ENCODE data around the gene SNED1.

Gene SNED1

GRCh38 chr2:241003047-241003360 lies 4.6 kb downstream of the SNED1 start:
- Histone ChIP-seq H3K9me3 (ENCODE audit: control insufficient read depth, low read length) (peaks cover 10% of the 10 kb centered on the region), H3K4me1 (ENCODE audit: control insufficient read depth, insufficient read depth, low read length, poor library complexity, severe bottlenecking) (no peaks in the 10 kb centered on the region), H3K27ac (ENCODE audit: low read depth, low read length, severe bottlenecking) (no peak overlapping the region), H3K36me3 (ENCODE audit: control insufficient read depth, insufficient read depth, low read length) (no peaks in the 10 kb centered on the region), H3K4me3 (ENCODE audit: extremely low read depth, insufficient read depth, low read length, poor library complexity, severe bottlenecking) (no peak overlapping the region)
- WGBS, 2 experiments (ENCODE audit: insufficient coverage in 2 of 2) = 92% methylated on average over 1 of the region's 7 CpGs; no CpG with 5 or more reads in 1 of the 2 experiments

- peaks cover 10% of the 10 kb centered on the region for H3K9me3 ChIP-seq (ENCODE audit: control insufficient read depth, low read length)
- H3K27ac ChIP-seq (ENCODE audit: low read depth, low read length, severe bottlenecking) = no peak overlapping the region
- no peaks in the 10 kb centered on the region for H3K36me3 ChIP-seq (ENCODE audit: control insufficient read depth, insufficient read depth, low read length)
- H3K4me3 ChIP-seq (ENCODE audit: extremely low read depth, insufficient read depth, low read length, poor library complexity, severe bottlenecking) = no peak overlapping the region
- H3K4me1 ChIP-seq (ENCODE audit: control insufficient read depth, insufficient read depth, low read length, poor library complexity, severe bottlenecking) = no peaks in the 10 kb centered on the region
- WGBS, 2 experiments (ENCODE audit: insufficient coverage in 2 of 2) = 73% methylated on average over 2 of the region's 2 CpGs; no CpG with 5 or more reads in 1 of the 2 experiments
These were observed 5.0 kb downstream of the SNED1 start for GRCh38 chr2:241003369-241003768.

GRCh38 chr2:241003830-241004564 lies 5.6 kb downstream of the SNED1 start:
- Histone ChIP-seq H3K4me3 (ENCODE audit: extremely low read depth, insufficient read depth, low read length, poor library complexity, severe bottlenecking) (no peak overlapping the region), H3K36me3 (ENCODE audit: control insufficient read depth, insufficient read depth, low read length) (no peaks in the 10 kb centered on the region), H3K4me1 (ENCODE audit: control insufficient read depth, insufficient read depth, low read length, poor library complexity, severe bottlenecking) (peaks cover 4% of the 10 kb centered on the region), H3K9me3 (ENCODE audit: control insufficient read depth, low read length) (peaks cover 10% of the 10 kb centered on the region), H3K27ac (ENCODE audit: low read depth, low read length, severe bottlenecking) (no peak overlapping the region)
- no CpG with 5 or more reads among the region's 1 CpG for WGBS, 2 experiments (ENCODE audit: insufficient coverage in 2 of 2)

- peaks cover 10% of the 10 kb centered on the region for H3K9me3 ChIP-seq (ENCODE audit: control insufficient read depth, low read length)
- peaks cover 16% of the 10 kb centered on the region for H3K4me1 ChIP-seq (ENCODE audit: control insufficient read depth, insufficient read depth, low read length, poor library complexity, severe bottlenecking)
- H3K4me3 ChIP-seq (ENCODE audit: extremely low read depth, insufficient read depth, low read length, poor library complexity, severe bottlenecking) = no peak overlapping the region
- no peaks in the 10 kb centered on the region for H3K36me3 ChIP-seq (ENCODE audit: control insufficient read depth, insufficient read depth, low read length)
- no peak overlapping the region for H3K27ac ChIP-seq (ENCODE audit: low read depth, low read length, severe bottlenecking)
- WGBS, 2 experiments (ENCODE audit: insufficient coverage in 2 of 2) = no CpG with 5 or more reads among the region's 2 CpGs
These were observed 7.2 kb downstream of the SNED1 start for GRCh38 chr2:241005569-241005968.

GRCh38 chr2:241006412-241006811 lies 8.0 kb downstream of the SNED1 start:
- H3K4me3 ChIP-seq (ENCODE audit: extremely low read depth, insufficient read depth, low read length, poor library complexity, severe bottlenecking) = no peak overlapping the region
- no peaks in the 10 kb centered on the region for H3K36me3 ChIP-seq (ENCODE audit: control insufficient read depth, insufficient read depth, low read length)
- H3K9me3 ChIP-seq (ENCODE audit: control insufficient read depth, low read length) = peaks cover 10% of the 10 kb centered on the region
- no peak overlapping the region for H3K27ac ChIP-seq (ENCODE audit: low read depth, low read length, severe bottlenecking)
- WGBS, 2 experiments (ENCODE audit: insufficient coverage in 2 of 2) = 100% methylated on average over 1 of the region's 3 CpGs; no CpG with 5 or more reads in 1 of the 2 experiments
- H3K4me1 ChIP-seq (ENCODE audit: control insufficient read depth, insufficient read depth, low read length, poor library complexity, severe bottlenecking) = peaks cover 19% of the 10 kb centered on the region

GRCh38 chr2:241007111-241007510 lies 8.7 kb downstream of the SNED1 start:
- Histone ChIP-seq H3K27ac (ENCODE audit: low read depth, low read length, severe bottlenecking) (no peak overlapping the region), H3K9me3 (ENCODE audit: control insufficient read depth, low read length) (peaks cover 10% of the 10 kb centered on the region), H3K4me3 (ENCODE audit: extremely low read depth, insufficient read depth, low read length, poor library complexity, severe bottlenecking) (no peak overlapping the region), H3K36me3 (ENCODE audit: control insufficient read depth, insufficient read depth, low read length) (no peaks in the 10 kb centered on the region), H3K4me1 (ENCODE audit: control insufficient read depth, insufficient read depth, low read length, poor library complexity, severe bottlenecking) (peaks cover 19% of the 10 kb centered on the region)
- WGBS, 2 experiments (ENCODE audit: insufficient coverage in 2 of 2) = 88 to 100% methylated on average over 5 to 6 of the region's 7 CpGs

GRCh38 chr2:241007880-241008710 lies 9.7 kb downstream of the SNED1 start:
- Histone ChIP-seq H3K9me3 (ENCODE audit: control insufficient read depth, low read length) (peaks cover 10% of the 10 kb centered on the region), H3K36me3 (ENCODE audit: control insufficient read depth, insufficient read depth, low read length) (no peaks in the 10 kb centered on the region), H3K4me1 (ENCODE audit: control insufficient read depth, insufficient read depth, low read length, poor library complexity, severe bottlenecking) (peaks cover 19% of the 10 kb centered on the region), H3K4me3 (ENCODE audit: extremely low read depth, insufficient read depth, low read length, poor library complexity, severe bottlenecking) (no peak overlapping the region), H3K27ac (ENCODE audit: low read depth, low read length, severe bottlenecking) (no peak overlapping the region)
- WGBS, 2 experiments (ENCODE audit: insufficient coverage in 2 of 2) = 84 to 86% methylated on average over 15 to 19 of the region's 20 CpGs

GRCh38 chr2:241008711-241009121 lies 10.3 kb downstream of the SNED1 start:
- WGBS, 2 experiments (ENCODE audit: insufficient coverage in 2 of 2) = 86 to 93% methylated on average over 5 to 7 of the region's 7 CpGs
- Histone ChIP-seq H3K9me3 (ENCODE audit: control insufficient read depth, low read length) (peaks cover 4% of the 10 kb centered on the region), H3K4me3 (ENCODE audit: extremely low read depth, insufficient read depth, low read length, poor library complexity, severe bottlenecking) (no peak overlapping the region), H3K36me3 (ENCODE audit: control insufficient read depth, insufficient read depth, low read length) (no peaks in the 10 kb centered on the region), H3K4me1 (ENCODE audit: control insufficient read depth, insufficient read depth, low read length, poor library complexity, severe bottlenecking) (peaks cover 19% of the 10 kb centered on the region), H3K27ac (ENCODE audit: low read depth, low read length, severe bottlenecking) (no peak overlapping the region)

- Histone ChIP-seq H3K27ac (ENCODE audit: low read depth, low read length, severe bottlenecking) (peak overlapping the region; percentile 87), H3K4me3 (ENCODE audit: extremely low read depth, insufficient read depth, low read length, poor library complexity, severe bottlenecking) (peak overlapping the region; percentile 18), H3K9me3 (ENCODE audit: control insufficient read depth, low read length) (no peaks in the 10 kb centered on the region), H3K4me1 (ENCODE audit: control insufficient read depth, insufficient read depth, low read length, poor library complexity, severe bottlenecking) (peaks cover 19% of the 10 kb centered on the region), H3K36me3 (ENCODE audit: control insufficient read depth, insufficient read depth, low read length) (no peaks in the 10 kb centered on the region)
- WGBS, 2 experiments (ENCODE audit: insufficient coverage in 2 of 2) = 73 to 90% methylated on average over 2 of the region's 2 CpGs
These were observed 10.8 kb downstream of the SNED1 start for GRCh38 chr2:241009191-241009590.

- Histone ChIP-seq H3K4me3 (ENCODE audit: extremely low read depth, insufficient read depth, low read length, poor library complexity, severe bottlenecking) (peak overlapping the region; percentile 18), H3K36me3 (ENCODE audit: control insufficient read depth, insufficient read depth, low read length) (no peaks in the 10 kb centered on the region), H3K27ac (ENCODE audit: low read depth, low read length, severe bottlenecking) (peak overlapping the region; percentile 87), H3K4me1 (ENCODE audit: control insufficient read depth, insufficient read depth, low read length, poor library complexity, severe bottlenecking) (peaks cover 19% of the 10 kb centered on the region), H3K9me3 (ENCODE audit: control insufficient read depth, low read length) (no peaks in the 10 kb centered on the region)
- 6% methylated on average over 25 of the region's 28 CpGs for whole genome bisulfite sequencing, 2 experiments (ENCODE audit: insufficient coverage in 2 of 2)
These were observed 11.4 kb downstream of the SNED1 start for GRCh38 chr2:241009601-241010530.
